Activated CD4-positive, alpha-beta T cell treated with anti-CD3 and anti-CD28 coated beads, Interleukin-2, amount 50 U/mL, for 48 hours (primary cell): Measurements from ENCODE around the gene CALY.
"Not testable (repeated sequence)": the region's sequence is repeated elsewhere in the genome, so short reads cannot be mapped to it uniquely, and the experiment has no call there.

Source experiments
- DNase-seq, 2 experiments: peaks; one replicate each; pipeline ENCODE4 v3.0.0-alpha.2; 2020

Gene CALY

GRCh38 chr10:133336577-133337369 is at the start of gene CALY:
Gene CALY, minus strand, starts transcription at chr10:133336896. Its CDS starts 7,907 bp downstream, at chr10:133328989.
- peak; percentile 62 to 63 for DNase-seq

GRCh38 chr10:133385214-133385613 is 48.5 kb upstream of the CALY start:
- DNase-seq, result no peak

GRCh38 chr10:133384071-133384470 is 47.4 kb upstream of the CALY start:
- no peak for DNase-seq

- no peak for DNase-seq
These were observed 46.9 kb upstream of the CALY start for GRCh38 chr10:133383551-133383950.

- DNase-seq, result no peak
These were observed 44.3 kb upstream of the CALY start for GRCh38 chr10:133381036-133381435.

GRCh38 chr10:133379801-133380666 is 43.3 kb upstream of the CALY start:
- DNase-seq, result no peak

GRCh38 chr10:133379152-133379800 is 42.6 kb upstream of the CALY start, which contains the start of gene PAOX:
Gene PAOX, plus strand, starts transcription at chr10:133379262. Its CDS starts 55 bp downstream, at chr10:133379317.
- peak; percentile 67 to 72 for DNase-seq

- DNase-seq, result peak; percentile 60 to 68
These were observed 41.8 kb upstream of the CALY start for GRCh38 chr10:133378251-133379096.

- DNase-seq, result no peak
These were observed 41.1 kb upstream of the CALY start for GRCh38 chr10:133377818-133378250.

- DNase-seq, result no peak
These were observed 40.5 kb upstream of the CALY start for GRCh38 chr10:133377025-133377817.

GRCh38 chr10:133376183-133376582 is 39.5 kb upstream of the CALY start:
- not testable (repeated sequence) for DNase-seq

GRCh38 chr10:133375357-133376115 is 38.8 kb upstream of the CALY start:
- no peak for DNase-seq

- peak; percentile 95 for DNase-seq
These were observed 36.7 kb upstream of the CALY start, which contains the start of gene ECHS1 for GRCh38 chr10:133373174-133374090. Gene ECHS1, minus strand, starts transcription at chr10:133373354. Its CDS starts 21 bp downstream, at chr10:133373333.

GRCh38 chr10:133372507-133372906 is 35.8 kb upstream of the CALY start:
- DNase-seq, result no peak

- DNase-seq, result no peak
These were observed 33.5 kb upstream of the CALY start for GRCh38 chr10:133370030-133370786.

GRCh38 chr10:133368153-133368552 is 31.5 kb upstream of the CALY start:
- DNase-seq, result no peak

- not testable (repeated sequence) for DNase-seq
These were observed 30.8 kb upstream of the CALY start for GRCh38 chr10:133367461-133367860.

GRCh38 chr10:133366751-133367150 is 30.1 kb upstream of the CALY start:
- DNase-seq, result no peak

- no peak for DNase-seq
These were observed 29.4 kb upstream of the CALY start for GRCh38 chr10:133366130-133366478.
